Activated CD4-positive, alpha-beta T cell treated with anti-CD3 and anti-CD28 coated beads, Interleukin-2, amount 10 ng/mL, durations not matched to agents 7 days and 5 days (primary cell): ENCODE data around the gene ASIC1. TPM values are rescaled to one million over a fixed set of nuclear protein-coding genes. Genes with fewer than 3 reads are reported as not detected.
"Not testable (repeated sequence)": the region's sequence is repeated elsewhere in the genome, so short reads cannot be mapped to it uniquely, and the experiment has no call there.

Source experiments
- CTCF ChIA-PET: fragments of 350-600 bp; sonication (Branson Sonifier 250); formaldehyde crosslinking; loops from one replicate; lab custom pipeline; 2021; ENCODE audit warnings: antibody characterized with exemption; lab: Charles Lee
- POLR2A ChIA-PET: fragments of 350-600 bp; sonication (Branson Sonifier 250); formaldehyde crosslinking; loops from one replicate; lab custom pipeline; 2021; ENCODE audit warnings: antibody characterized with exemption; lab: Charles Lee
- DNase-seq: peaks from one replicate; pipeline ENCODE4 v3.0.0-alpha.2; 2020
- H3K27ac Mint-ChIP-seq: one replicate; pipeline ENCODE4 v1.8.0; 2021; ENCODE audit warnings: mild to moderate bottlenecking, moderate library complexity, mixed read lengths
- H3K27me3 Mint-ChIP-seq: one replicate; pipeline ENCODE4 v1.8.0; 2021; ENCODE audit warnings: mixed read lengths
- H3K36me3 Mint-ChIP-seq: one replicate; pipeline ENCODE4 v1.8.0; 2021; ENCODE audit warnings: low read depth, mixed read lengths
- H3K4me1 Mint-ChIP-seq: one replicate; pipeline ENCODE4 v1.8.0; 2021; ENCODE audit warnings: mixed read lengths
- H3K4me3 Mint-ChIP-seq: one replicate; pipeline ENCODE4 v1.8.0; 2021; ENCODE audit warnings: mild to moderate bottlenecking, moderate library complexity, mixed read lengths
- H3K9me3 Mint-ChIP-seq: one replicate; pipeline ENCODE4 v1.8.0; 2021; ENCODE audit warnings: mixed read lengths
- total RNA-seq, 2 experiments: library from RNA; stranded (reverse); gene quantifications; one replicate each; pipeline ENCODE4 v1.2.3, GENCODE V29; 2021

The ASIC1 gene
- total RNA-seq, 2 experiments from 2014 or later: 8.7 to 10.1 TPM

DNA sequence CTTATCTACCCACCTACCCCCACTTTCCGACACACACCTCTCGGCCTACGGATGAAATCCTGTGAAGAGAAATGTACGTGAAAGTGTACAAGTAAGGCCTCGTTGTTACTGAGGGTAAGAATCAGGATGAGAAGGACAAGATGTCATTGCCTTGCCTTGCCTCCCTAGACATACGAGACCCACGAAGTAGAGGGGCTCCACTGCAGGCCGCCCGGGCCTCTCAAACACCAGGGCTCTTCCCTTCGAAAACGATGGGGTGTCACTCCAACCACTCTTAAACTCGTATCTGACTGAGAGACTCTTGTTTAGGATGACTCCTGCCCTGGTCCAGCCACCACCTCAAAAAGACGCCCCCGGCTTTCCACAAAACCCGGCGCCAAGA, 32.6 kb upstream of the ASIC1 start:
- no peaks in the 10 kb centered on the region for H3K27me3 Mint-ChIP-seq
- peak overlapping the region; percentile 91 for H3K4me3 Mint-ChIP-seq
- peaks cover 32% of the 10 kb centered on the region for H3K36me3 Mint-ChIP-seq
- no peak for DNase-seq
- POLR2A ChIA-PET: no interaction called here
- CTCF ChIA-PET: interaction anchor here (0.6 to 1.9 kb wide), 8 partner anchors 13 to 932 kb away, joined by 3 to 11 read pairs (median 4); no protein-coding TSS in a partner anchor
- peak overlapping the region; percentile 98 for H3K27ac Mint-ChIP-seq
- H3K9me3 Mint-ChIP-seq: peaks cover 2% of the 10 kb centered on the region
- H3K4me1 Mint-ChIP-seq: peaks cover 44% of the 10 kb centered on the region

- ChIA-PET POLR2A (no interaction called here), CTCF (interaction anchor here (0.6 to 1.9 kb wide), 11 partner anchors 9 to 933 kb away, joined by 3 to 11 read pairs (median 4); no protein-coding TSS in a partner anchor)
- H3K27me3 Mint-ChIP-seq: no peaks in the 10 kb centered on the region
- peak; percentile 99 for DNase-seq
- H3K4me3 Mint-ChIP-seq: peak within 1 kb of the TSS; percentile 91
- H3K4me1 Mint-ChIP-seq: peaks cover 43% of the 10 kb centered on the region
- H3K9me3 Mint-ChIP-seq: peaks cover 2% of the 10 kb centered on the region
- peak within 1 kb of the TSS; percentile 98 for H3K27ac Mint-ChIP-seq
- peaks cover 32% of the 10 kb centered on the region for H3K36me3 Mint-ChIP-seq
Observed at GRCh38 chr12:50025187-50026059, 32.0 kb upstream of the ASIC1 start, which contains the start of gene RACGAP1. Gene RACGAP1, minus strand, starts transcription at chr12:50025494. Its CDS starts 8,779 bp downstream, at chr12:50016715.

DNA sequence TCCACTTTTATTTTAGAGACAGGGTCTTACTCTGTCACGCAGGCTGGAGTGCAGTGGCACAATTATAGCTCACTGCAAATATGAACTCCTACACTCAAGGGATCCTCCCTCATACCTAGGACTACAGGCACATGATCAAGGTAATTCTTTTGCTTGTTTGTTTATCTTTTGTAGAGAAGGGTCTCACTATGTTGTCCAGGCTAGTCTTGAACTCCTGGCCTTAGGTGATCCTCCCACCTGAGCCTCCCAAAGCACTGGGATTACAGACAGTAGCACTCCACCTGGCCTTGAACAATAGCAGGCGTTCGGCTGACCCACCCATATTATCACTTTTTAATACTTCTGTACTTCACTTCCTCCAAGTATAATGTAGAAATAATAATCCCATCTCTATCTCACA, 30.7 kb upstream of the ASIC1 start:
- Mint-ChIP-seq H3K27ac (no peak overlapping the region), H3K36me3 (peaks cover 27% of the 10 kb centered on the region), H3K27me3 (peaks cover 3% of the 10 kb centered on the region), H3K4me3 (no peak overlapping the region), H3K9me3 (peaks cover 2% of the 10 kb centered on the region), H3K4me1 (peaks cover 33% of the 10 kb centered on the region)
- POLR2A ChIA-PET: no interaction called here
- no peak for DNase-seq
- CTCF ChIA-PET: interaction anchor here (1.4 to 1.9 kb wide), 3 partner anchors 12 to 81 kb away, joined by 4 to 11 read pairs (median 5); no protein-coding TSS in a partner anchor

DNA sequence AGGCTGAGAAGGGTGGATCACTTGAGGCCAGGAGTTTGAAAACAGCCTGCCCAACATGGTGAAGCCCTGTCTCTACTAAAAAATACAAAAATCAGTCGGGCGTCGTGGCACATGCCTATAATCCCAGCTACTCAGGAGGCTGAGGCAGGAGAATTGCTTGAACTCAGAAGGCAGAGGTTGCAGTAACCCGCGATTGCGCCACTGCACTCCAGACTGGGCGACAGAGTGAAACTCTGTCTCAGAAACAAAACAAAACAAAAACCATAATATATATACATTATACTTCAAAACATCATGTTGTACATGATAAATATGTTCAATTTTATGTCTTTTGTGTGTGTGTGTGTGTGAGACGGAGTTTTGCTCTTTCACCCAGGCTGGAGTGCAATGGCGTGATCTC, 26.9 kb upstream of the ASIC1 start:
- DNase-seq, H3K36me3 Mint-ChIP-seq, POLR2A ChIA-PET, H3K9me3 Mint-ChIP-seq, H3K4me1 Mint-ChIP-seq, H3K27ac Mint-ChIP-seq, H3K4me3 Mint-ChIP-seq: not testable (repeated sequence)
- CTCF ChIA-PET: interaction anchor here (3.2 kb wide), 1 partner anchor 8 kb away, joined by 16 read pairs; no protein-coding TSS in a partner anchor
- H3K27me3 Mint-ChIP-seq: peaks cover 13% of the 10 kb centered on the region

GRCh38 chr12:50032515-50032853, 24.9 kb upstream of the ASIC1 start:
- DNase-seq: no peak
- CTCF ChIA-PET: interaction anchor here (0.7 kb wide), 1 partner anchor 23 kb away, joined by 3 read pairs; no protein-coding TSS in a partner anchor
- no peaks in the 10 kb centered on the region for H3K9me3 Mint-ChIP-seq
- no peaks in the 10 kb centered on the region for H3K4me1 Mint-ChIP-seq
- no peak overlapping the region for H3K27ac Mint-ChIP-seq
- POLR2A ChIA-PET: no interaction called here
- peaks cover 22% of the 10 kb centered on the region for H3K27me3 Mint-ChIP-seq
- H3K4me3 Mint-ChIP-seq: no peak overlapping the region
- no peaks in the 10 kb centered on the region for H3K36me3 Mint-ChIP-seq

GRCh38 chr12:50032854-50033581, 24.4 kb upstream of the ASIC1 start:
- H3K27me3 Mint-ChIP-seq: peaks cover 22% of the 10 kb centered on the region
- POLR2A ChIA-PET: no interaction called here
- DNase-seq: no peak

DNA sequence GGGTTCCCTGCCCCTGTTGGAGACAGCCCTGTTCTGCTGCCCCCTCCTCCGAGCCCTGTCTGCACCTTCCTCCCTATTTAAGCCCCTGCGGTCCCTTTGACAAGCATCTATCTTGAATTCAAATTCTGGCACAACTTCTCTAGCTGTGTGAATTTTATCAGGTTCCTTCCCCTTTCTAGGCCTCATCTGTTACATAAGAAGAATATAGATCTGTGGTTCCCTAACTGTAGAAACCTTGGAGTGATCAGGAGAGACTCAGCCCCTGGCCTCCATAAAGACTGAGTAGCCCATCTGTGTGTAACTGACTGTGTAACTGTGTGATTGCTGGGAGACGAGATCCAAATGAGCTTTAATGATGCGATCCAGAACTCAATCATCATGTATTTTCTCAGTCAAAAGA, 19.1 kb upstream of the ASIC1 start:
- no peak overlapping the region for H3K27ac Mint-ChIP-seq
- H3K4me1 Mint-ChIP-seq: peaks cover 5% of the 10 kb centered on the region
- POLR2A ChIA-PET: no interaction called here
- CTCF ChIA-PET: interaction anchor here (0.6 to 3.9 kb wide), 15 partner anchors 9 to 1171 kb away, joined by 3 to 38 read pairs (median 7); partner anchors contain the start of gene RACGAP1
- DNase-seq: no peak
- H3K27me3 Mint-ChIP-seq: peaks cover 14% of the 10 kb centered on the region
- no peak overlapping the region for H3K4me3 Mint-ChIP-seq
- no peaks in the 10 kb centered on the region for H3K36me3 Mint-ChIP-seq
- no peaks in the 10 kb centered on the region for H3K9me3 Mint-ChIP-seq

More at GRCh38 chr12:50032854-50033581, 24.4 kb upstream of the ASIC1 start:
- CTCF ChIA-PET: no interaction called here
- Mint-ChIP-seq H3K4me3 (no peak overlapping the region), H3K4me1 (no peaks in the 10 kb centered on the region), H3K9me3 (no peaks in the 10 kb centered on the region), H3K27ac (no peak overlapping the region), H3K36me3 (no peaks in the 10 kb centered on the region)

DNA sequence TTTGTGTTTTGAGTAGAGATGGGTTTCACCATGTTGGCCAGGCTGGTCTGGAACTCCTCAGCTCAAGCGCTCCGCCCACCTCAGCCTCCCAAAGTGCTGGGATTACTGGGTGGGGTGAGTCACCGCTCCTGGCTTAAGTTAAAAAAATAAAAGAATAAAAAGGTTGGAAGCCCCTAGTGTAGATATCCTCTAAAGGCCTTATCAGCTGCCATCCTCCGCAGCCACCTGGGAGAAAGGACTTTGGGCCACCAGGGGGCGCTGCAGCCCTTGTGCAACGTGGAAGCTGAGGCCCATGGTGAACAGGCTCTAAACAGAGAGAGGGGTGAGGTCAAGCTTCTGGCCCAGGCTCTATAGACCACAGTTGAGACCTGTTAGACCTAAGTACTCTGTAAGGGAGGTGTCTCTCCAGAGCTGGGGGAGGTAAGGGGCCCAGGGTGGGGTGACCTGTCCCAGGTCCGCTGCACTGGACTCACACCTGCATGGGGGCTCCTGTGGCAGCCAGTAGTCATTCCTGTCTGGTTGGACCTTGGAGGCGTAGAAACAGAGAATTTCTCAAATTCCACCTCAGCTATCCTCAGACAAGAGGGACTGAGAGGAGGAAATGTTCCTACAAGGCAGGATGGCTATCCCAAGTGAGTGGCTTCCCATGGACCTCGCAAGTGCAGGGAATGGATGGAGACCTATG, 18.1 kb upstream of the ASIC1 start:
- Mint-ChIP-seq H3K4me1 (peaks cover 5% of the 10 kb centered on the region), H3K4me3 (no peak overlapping the region), H3K27ac (no peak overlapping the region), H3K36me3 (no peaks in the 10 kb centered on the region), H3K9me3 (no peaks in the 10 kb centered on the region), H3K27me3 (peaks cover 14% of the 10 kb centered on the region)
- ChIA-PET CTCF (interaction anchor here (0.7 to 3.9 kb wide), 22 partner anchors 9 to 220 kb away, joined by 3 to 38 read pairs (median 6); partner anchors contain the start of genes COX14 and RACGAP1), POLR2A (no interaction called here)
- peak; percentile 87 for DNase-seq

- ChIA-PET POLR2A (no interaction called here), CTCF (interaction anchor here (0.8 to 3.4 kb wide), 6 partner anchors 15 to 74 kb away, joined by 3 to 38 read pairs (median 8); partner anchors contain the start of gene COX14)
- Mint-ChIP-seq H3K36me3 (no peaks in the 10 kb centered on the region), H3K9me3 (no peaks in the 10 kb centered on the region), H3K27me3 (peaks cover 11% of the 10 kb centered on the region), H3K4me3 (no peak overlapping the region), H3K27ac (no peak overlapping the region), H3K4me1 (peaks cover 5% of the 10 kb centered on the region)
- DNase-seq: no peak
Observed at GRCh38 chr12:50040657-50041056, 16.7 kb upstream of the ASIC1 start.

DNA sequence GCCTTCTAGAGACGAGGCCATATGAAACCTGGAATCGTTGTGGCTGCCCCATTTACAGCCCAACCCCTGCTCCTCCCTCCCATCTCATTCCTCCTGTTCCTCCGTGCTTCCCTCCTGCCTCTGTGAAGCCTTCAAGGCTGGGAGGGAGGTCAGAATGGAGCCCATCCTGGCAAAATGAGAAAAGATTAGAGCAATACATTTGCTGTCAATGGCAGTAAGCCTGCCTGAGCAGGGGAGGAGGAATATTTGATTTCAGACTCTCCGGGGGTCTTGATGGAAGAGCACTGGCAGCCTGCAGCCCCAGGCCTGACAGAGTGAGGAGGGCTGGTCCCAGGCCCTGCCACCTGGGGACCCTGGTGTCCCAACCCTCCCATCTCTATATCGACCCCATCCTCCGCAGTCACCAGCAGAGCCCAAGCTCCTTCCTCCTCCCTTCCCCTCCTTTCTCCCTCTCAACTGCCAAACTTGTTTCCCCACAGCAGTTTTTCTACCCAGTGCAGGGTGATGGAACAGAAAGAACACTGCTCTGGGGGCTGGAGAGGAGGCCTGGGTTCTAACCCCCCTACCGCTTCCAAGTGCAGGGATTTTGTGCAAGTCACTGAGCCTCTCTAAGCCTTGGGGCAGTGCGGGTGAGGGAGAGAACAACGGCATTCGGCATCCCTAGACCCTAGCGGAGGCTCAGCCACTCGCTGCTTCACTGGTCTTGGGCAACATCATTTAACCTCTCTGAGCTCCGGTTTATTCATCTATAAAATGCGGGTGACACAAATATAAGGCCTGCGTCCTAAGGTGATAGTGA, 16.1 kb upstream of the ASIC1 start:
- Mint-ChIP-seq H3K27ac (no peak overlapping the region), H3K36me3 (no peaks in the 10 kb centered on the region), H3K9me3 (no peaks in the 10 kb centered on the region), H3K4me1 (peaks cover 5% of the 10 kb centered on the region), H3K27me3 (peaks cover 5% of the 10 kb centered on the region), H3K4me3 (no peak overlapping the region)
- no peak for DNase-seq
- POLR2A ChIA-PET: no interaction called here
- CTCF ChIA-PET: interaction anchor here (0.8 to 3.0 kb wide), 5 partner anchors 23 to 74 kb away, joined by 3 to 12 read pairs (median 6); partner anchors contain the start of gene COX14

GRCh38 chr12:50041962-50042361, 15.4 kb upstream of the ASIC1 start:
- Mint-ChIP-seq H3K27ac (no peak overlapping the region), H3K4me1 (peaks cover 6% of the 10 kb centered on the region), H3K36me3 (no peaks in the 10 kb centered on the region), H3K27me3 (peaks cover 2% of the 10 kb centered on the region), H3K4me3 (no peak overlapping the region), H3K9me3 (no peaks in the 10 kb centered on the region)
- CTCF ChIA-PET: interaction anchor here (1.5 to 1.7 kb wide), 2 partner anchors 29 to 75 kb away, joined by 4 to 6 read pairs; no protein-coding TSS in a partner anchor
- no peak for DNase-seq
- POLR2A ChIA-PET: no interaction called here
